ENCODE measurements around the gene MN1.

The MN1 gene

DNA sequence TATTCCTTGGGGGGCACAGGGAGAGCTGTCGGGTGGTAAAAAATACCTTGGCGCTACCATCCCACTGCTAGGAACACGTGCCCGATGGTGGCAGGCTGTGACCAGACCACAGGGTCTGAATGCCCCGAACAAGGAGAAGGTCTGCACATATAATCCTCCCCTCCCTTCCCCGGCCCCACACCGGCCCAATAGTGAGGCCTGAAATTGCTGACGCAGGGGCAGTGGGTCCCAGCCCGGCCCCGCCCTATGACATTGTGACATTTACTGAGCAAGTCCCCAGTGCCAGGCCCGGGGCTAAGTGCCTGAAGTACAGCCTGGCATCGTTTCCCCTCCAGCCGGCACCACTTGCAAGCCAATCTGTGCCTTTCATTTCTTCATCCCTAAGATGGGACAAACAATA lies 19.5 kb downstream of the MN1 start:
- no peak for DNase-seq
- H3K27ac ChIP-seq (ENCODE audit: low read length), result no peak overlapping the region
- H3K4me2 ChIP-seq (ENCODE audit: insufficient read depth, low read length), result no peak overlapping the region
- no peak for ATAC-seq (ENCODE audit: insufficient read depth, low read depth)
- no peaks in the 10 kb centered on the region for H3K36me3 ChIP-seq (ENCODE audit: insufficient read depth, low read length)
- no peak overlapping the region for H3K9ac ChIP-seq (ENCODE audit: low read depth, low read length)
- H3K4me1 ChIP-seq (ENCODE audit: insufficient read depth, low read length), result no peaks in the 10 kb centered on the region
- no peaks in the 10 kb centered on the region for H3K79me2 ChIP-seq (ENCODE audit: insufficient read depth, low read length)
- no peaks in the 10 kb centered on the region for H3K9me3 ChIP-seq (ENCODE audit: insufficient read depth, low read length, severe bottlenecking)
- H3K4me3 ChIP-seq (ENCODE audit: low read depth in 1 of 2, low read length in 2 of 2), result no peak overlapping the region
- no peak for TF ChIP-seq EZH2 (IDR thresholded peaks at IDR 0.05; ENCODE audit: borderline replicate concordance, low read depth, low read length, severe bottlenecking)
- H2AFZ ChIP-seq (ENCODE audit: low read depth, low read length), result no peak overlapping the region
- H3K27me3 ChIP-seq (ENCODE audit: insufficient read depth, low read length, poor library complexity), result peaks cover 6% of the 10 kb centered on the region
- 0 out of 2 replicates have a peak, but pooled peaks cover 2% of the 10 kb centered on the region for H4K20me1 ChIP-seq (ENCODE audit: insufficient read depth, low read length)

DNA sequence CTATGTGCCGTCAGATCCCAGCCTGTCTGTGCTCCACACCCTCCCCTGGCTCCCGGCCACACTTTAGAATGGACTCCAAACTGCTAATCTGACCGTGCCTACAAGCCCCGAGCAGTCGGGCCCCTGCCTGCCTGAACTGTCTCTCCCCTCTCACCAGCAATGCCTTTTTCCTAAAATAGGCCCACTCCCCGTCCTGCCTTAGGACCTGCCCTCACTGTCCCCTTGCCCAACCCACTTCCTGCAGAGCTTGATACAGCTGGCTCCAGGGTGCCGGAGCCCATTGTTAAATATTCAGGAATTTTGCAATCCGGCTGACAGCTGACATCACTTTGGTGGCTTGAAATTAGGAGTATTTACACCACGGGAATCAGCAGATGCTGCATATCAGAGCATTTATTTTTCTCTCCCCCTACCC lies 21.4 kb downstream of the MN1 start:
- ATAC-seq (ENCODE audit: insufficient read depth, low read depth) (no peak), DNase-seq (no peak)
- Histone ChIP-seq H3K79me2 (ENCODE audit: insufficient read depth, low read length) (no peaks in the 10 kb centered on the region), H3K9me3 (ENCODE audit: insufficient read depth, low read length, severe bottlenecking) (no peaks in the 10 kb centered on the region), H3K36me3 (ENCODE audit: insufficient read depth, low read length) (no peaks in the 10 kb centered on the region), H3K4me3 (ENCODE audit: low read depth in 1 of 2, low read length in 2 of 2) (no peak overlapping the region), H3K9ac (ENCODE audit: low read depth, low read length) (no peak overlapping the region), H2AFZ (ENCODE audit: low read depth, low read length) (no peak overlapping the region), H3K4me1 (ENCODE audit: insufficient read depth, low read length) (no peaks in the 10 kb centered on the region), H3K27ac (ENCODE audit: low read length) (no peak overlapping the region), H4K20me1 (ENCODE audit: insufficient read depth, low read length) (0 out of 2 replicates have a peak, but pooled peaks cover 2% of the 10 kb centered on the region), H3K27me3 (ENCODE audit: insufficient read depth, low read length, poor library complexity) (no peaks in the 10 kb centered on the region), H3K4me2 (ENCODE audit: insufficient read depth, low read length) (no peak overlapping the region)
- TF ChIP-seq EZH2 (IDR thresholded peaks at IDR 0.05; ENCODE audit: borderline replicate concordance, low read depth, low read length, severe bottlenecking), result no peak
- TF ChIP-seq, protein P1, sequence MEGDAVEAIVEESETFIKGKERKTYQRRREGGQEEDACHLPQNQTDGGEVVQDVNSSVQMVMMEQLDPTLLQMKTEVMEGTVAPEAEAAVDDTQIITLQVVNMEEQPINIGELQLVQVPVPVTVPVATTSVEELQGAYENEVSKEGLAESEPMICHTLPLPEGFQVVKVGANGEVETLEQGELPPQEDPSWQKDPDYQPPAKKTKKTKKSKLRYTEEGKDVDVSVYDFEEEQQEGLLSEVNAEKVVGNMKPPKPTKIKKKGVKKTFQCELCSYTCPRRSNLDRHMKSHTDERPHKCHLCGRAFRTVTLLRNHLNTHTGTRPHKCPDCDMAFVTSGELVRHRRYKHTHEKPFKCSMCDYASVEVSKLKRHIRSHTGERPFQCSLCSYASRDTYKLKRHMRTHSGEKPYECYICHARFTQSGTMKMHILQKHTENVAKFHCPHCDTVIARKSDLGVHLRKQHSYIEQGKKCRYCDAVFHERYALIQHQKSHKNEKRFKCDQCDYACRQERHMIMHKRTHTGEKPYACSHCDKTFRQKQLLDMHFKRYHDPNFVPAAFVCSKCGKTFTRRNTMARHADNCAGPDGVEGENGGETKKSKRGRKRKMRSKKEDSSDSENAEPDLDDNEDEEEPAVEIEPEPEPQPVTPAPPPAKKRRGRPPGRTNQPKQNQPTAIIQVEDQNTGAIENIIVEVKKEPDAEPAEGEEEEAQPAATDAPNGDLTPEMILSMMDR (IDR thresholded peaks at IDR 0.05; ENCODE audit: borderline replicate concordance, extremely low read depth, low read length, poor library complexity, severe bottlenecking), result no peak

DNA sequence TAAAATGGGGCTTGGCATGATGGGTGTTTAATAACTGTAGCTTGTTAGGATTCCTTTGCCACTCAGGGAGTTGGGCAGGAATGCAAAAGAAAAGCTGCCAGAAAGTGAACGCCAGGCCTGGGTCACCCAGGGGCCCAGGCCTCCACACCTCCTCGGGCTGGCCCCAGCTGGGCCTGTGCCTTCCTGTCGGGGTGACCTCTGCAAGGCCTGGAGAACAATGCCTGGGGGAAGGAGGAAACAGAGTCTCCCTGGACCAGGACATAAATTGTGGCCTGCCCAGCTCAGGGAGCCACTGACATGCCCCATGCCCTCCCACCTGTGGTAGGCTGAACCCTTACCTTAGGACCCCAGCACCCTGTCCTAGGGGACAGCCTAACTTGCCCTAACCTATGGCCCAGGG lies 21.9 kb downstream of the MN1 start:
- no peak for TF ChIP-seq EZH2 (IDR thresholded peaks at IDR 0.05; ENCODE audit: borderline replicate concordance, low read depth, low read length, severe bottlenecking)
- TF ChIP-seq, protein P1 (IDR thresholded peaks at IDR 0.05; ENCODE audit: borderline replicate concordance, extremely low read depth, low read length, poor library complexity, severe bottlenecking), result no peak
- no peak overlapping the region for H3K4me2 ChIP-seq (ENCODE audit: insufficient read depth, low read length)
- ATAC-seq (ENCODE audit: insufficient read depth, low read depth), result no peak

DNA sequence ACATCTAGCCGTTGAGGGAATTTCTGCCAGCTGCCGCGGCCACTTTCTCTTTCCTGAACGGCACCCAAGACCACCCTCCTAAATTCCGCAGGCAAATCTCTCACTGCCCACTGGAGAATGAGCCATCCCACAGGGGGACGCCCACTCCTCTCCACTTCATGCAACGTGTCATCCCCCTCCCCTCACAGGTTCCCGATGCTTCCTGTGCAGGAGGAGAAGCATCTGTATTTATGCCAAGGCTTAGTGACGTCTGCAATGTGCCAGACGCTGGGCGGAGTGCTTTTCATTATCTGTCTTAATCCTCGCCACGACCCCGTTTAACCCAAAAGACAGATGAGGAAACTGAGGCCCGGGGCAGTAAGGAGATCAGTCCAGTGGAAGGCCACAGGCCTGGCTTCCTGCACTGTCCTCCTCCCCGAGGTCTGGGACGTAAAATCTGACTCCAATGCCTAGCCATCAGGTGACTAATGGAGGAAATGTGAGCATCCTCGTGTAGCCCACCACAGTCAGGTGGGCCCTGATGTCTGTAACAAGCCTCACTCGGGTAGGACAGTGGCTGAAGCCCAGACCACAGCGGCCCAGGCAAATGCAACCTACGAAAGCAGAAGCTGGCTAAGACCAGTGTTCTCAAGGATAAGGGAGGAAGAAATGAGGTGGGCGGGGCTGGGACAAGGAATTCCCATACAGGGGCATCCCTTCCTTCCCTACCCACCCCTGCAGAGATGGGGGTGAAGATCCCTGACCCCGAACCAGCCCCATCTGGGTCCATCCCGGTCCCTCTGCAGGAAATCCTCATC lies 23.1 kb downstream of the MN1 start:
- Histone ChIP-seq H3K9me3 (ENCODE audit: insufficient read depth, low read length, severe bottlenecking) (no peaks in the 10 kb centered on the region), H3K4me1 (ENCODE audit: insufficient read depth, low read length) (no peaks in the 10 kb centered on the region), H3K27me3 (ENCODE audit: insufficient read depth, low read length, poor library complexity) (peaks cover 2% of the 10 kb centered on the region), H4K20me1 (ENCODE audit: insufficient read depth, low read length) (0 out of 2 replicates have a peak, but pooled peaks cover 2% of the 10 kb centered on the region), H3K27ac (ENCODE audit: low read length) (no peak overlapping the region), H3K9ac (ENCODE audit: low read depth, low read length) (no peak overlapping the region), H3K36me3 (ENCODE audit: insufficient read depth, low read length) (no peaks in the 10 kb centered on the region), H2AFZ (ENCODE audit: low read depth, low read length) (no peak overlapping the region), H3K4me2 (ENCODE audit: insufficient read depth, low read length) (no peak overlapping the region), H3K4me3 (ENCODE audit: low read depth in 1 of 2, low read length in 2 of 2) (no peak overlapping the region), H3K79me2 (ENCODE audit: insufficient read depth, low read length) (no peaks in the 10 kb centered on the region)
- DNase-seq (no peak), ATAC-seq (ENCODE audit: insufficient read depth, low read depth) (no peak)
- no peak for TF ChIP-seq EZH2 (IDR thresholded peaks at IDR 0.05; ENCODE audit: borderline replicate concordance, low read depth, low read length, severe bottlenecking)
- TF ChIP-seq, protein P1 (IDR thresholded peaks at IDR 0.05; ENCODE audit: borderline replicate concordance, extremely low read depth, low read length, poor library complexity, severe bottlenecking), result no peak

More for the DNA sequence above, 21.9 kb downstream of the MN1 start:
- Histone ChIP-seq H3K4me3 (ENCODE audit: low read depth in 1 of 2, low read length in 2 of 2) (no peak overlapping the region), H4K20me1 (ENCODE audit: insufficient read depth, low read length) (0 out of 2 replicates have a peak, but pooled peaks cover 2% of the 10 kb centered on the region), H3K27me3 (ENCODE audit: insufficient read depth, low read length, poor library complexity) (peaks cover 2% of the 10 kb centered on the region), H3K9me3 (ENCODE audit: insufficient read depth, low read length, severe bottlenecking) (no peaks in the 10 kb centered on the region), H2AFZ (ENCODE audit: low read depth, low read length) (no peak overlapping the region), H3K27ac (ENCODE audit: low read length) (no peak overlapping the region), H3K79me2 (ENCODE audit: insufficient read depth, low read length) (no peaks in the 10 kb centered on the region), H3K9ac (ENCODE audit: low read depth, low read length) (no peak overlapping the region), H3K4me1 (ENCODE audit: insufficient read depth, low read length) (no peaks in the 10 kb centered on the region), H3K36me3 (ENCODE audit: insufficient read depth, low read length) (no peaks in the 10 kb centered on the region)
- DNase-seq, result no peak
